Stimulated activated effector memory CD8-positive, alpha-beta T cell treated with anti-CD3 and anti-CD28 coated beads, Interleukin-12 subunit alpha, Interleukin-12 subunit beta, amount 100 ng/mL, for 72 hours (primary cell): ENCODE results near the gene ZBTB32.
"Not testable (repeated sequence)": the region's sequence is repeated elsewhere in the genome, so short reads cannot be mapped to it uniquely, and the experiment has no call there.

Experiments used
- ATAC-seq: fragments of 150-1000 bp; cut with Tn5 transposase; 2 replicates; pipeline ENCODE4 v1.10.0; 2021
- DNase-seq, 2 donors: peaks; one replicate each; pipeline ENCODE4 v3.0.0; 2021 to 2022; ENCODE audit warnings: low spot score in 2 of 2
- H3K27ac Mint-ChIP-seq: one replicate; pipeline ENCODE4 v1.8.0; 2022; ENCODE audit warnings: mild to moderate bottlenecking, mixed read lengths
- H3K36me3 Mint-ChIP-seq: one replicate; pipeline ENCODE4 v1.8.0; 2022; ENCODE audit warnings: mild to moderate bottlenecking, mixed read lengths
- H3K4me1 Mint-ChIP-seq: one replicate; pipeline ENCODE4 v1.8.0; 2022; ENCODE audit warnings: mixed read lengths
- H3K4me3 Mint-ChIP-seq: one replicate; pipeline ENCODE4 v1.8.0; 2022; ENCODE audit warnings: mild to moderate bottlenecking, mixed read lengths
- H3K9me3 Mint-ChIP-seq: one replicate; pipeline ENCODE4 v1.8.0; 2022; ENCODE audit warnings: mixed read lengths

ZBTB32 gene

DNA sequence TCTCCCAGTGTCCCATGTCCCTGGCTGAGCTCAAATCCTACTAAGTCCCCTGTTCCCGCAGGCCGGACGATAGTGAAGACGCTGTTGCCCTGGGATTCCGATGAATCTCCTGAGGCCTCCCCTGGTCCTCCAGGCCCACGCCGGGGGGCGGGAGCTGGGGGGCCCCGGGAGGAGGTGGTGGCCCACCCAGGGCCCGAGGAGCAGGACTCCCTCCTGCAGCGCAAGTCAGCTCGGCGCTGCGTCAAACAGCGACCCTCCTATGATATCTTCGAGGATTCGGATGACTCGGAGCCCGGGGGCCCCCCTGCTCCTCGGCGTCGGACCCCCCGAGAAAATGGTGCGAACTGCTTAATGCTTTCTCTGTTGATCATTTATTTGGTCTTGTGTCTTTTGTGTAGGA is 19.3 kb downstream of the ZBTB32 start:
- Mint-ChIP-seq H3K4me3 (no peak overlapping the region), H3K27ac (peak overlapping the region; percentile 94), H3K9me3 (no peaks in the 10 kb centered on the region), H3K36me3 (peaks cover 100% of the 10 kb centered on the region), H3K4me1 (peaks cover 49% of the 10 kb centered on the region)
- DNase-seq = no peak
- no peak for ATAC-seq

- peaks cover 100% of the 10 kb centered on the region for H3K36me3 Mint-ChIP-seq
- DNase-seq, ATAC-seq, H3K4me3 Mint-ChIP-seq, H3K9me3 Mint-ChIP-seq: not testable (repeated sequence)
- H3K4me1 Mint-ChIP-seq = peaks cover 44% of the 10 kb centered on the region
- peak overlapping the region; percentile 94 for H3K27ac Mint-ChIP-seq
These were observed 19.8 kb downstream of the ZBTB32 start for GRCh38 chr19:35724132-35724531.

DNA sequence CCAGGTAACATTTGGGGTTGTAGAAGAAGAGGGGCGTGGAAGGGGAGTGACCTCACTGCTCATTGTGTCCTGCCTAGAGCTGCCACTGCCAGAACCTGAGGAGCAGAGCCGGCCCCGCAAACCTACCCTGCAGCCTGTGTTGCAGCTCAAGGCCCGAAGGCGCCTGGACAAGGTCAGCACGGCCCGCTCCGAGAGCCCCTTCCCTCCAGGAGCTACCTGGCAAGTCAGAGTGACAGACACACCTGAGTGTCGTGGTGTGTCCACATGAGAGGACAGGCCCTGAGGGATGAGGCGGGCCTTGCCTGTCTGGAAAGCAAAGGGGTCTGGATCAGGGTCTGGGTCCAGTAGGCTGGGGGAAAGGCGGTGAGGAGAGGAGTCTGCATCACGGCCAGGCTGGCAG is 20.2 kb downstream of the ZBTB32 start:
- Mint-ChIP-seq H3K9me3 (no peaks in the 10 kb centered on the region), H3K27ac (peak overlapping the region; percentile 94), H3K4me1 (peaks cover 40% of the 10 kb centered on the region), H3K4me3 (no peak overlapping the region), H3K36me3 (peaks cover 100% of the 10 kb centered on the region)
- ATAC-seq (no peak), DNase-seq (no peak)

DNA sequence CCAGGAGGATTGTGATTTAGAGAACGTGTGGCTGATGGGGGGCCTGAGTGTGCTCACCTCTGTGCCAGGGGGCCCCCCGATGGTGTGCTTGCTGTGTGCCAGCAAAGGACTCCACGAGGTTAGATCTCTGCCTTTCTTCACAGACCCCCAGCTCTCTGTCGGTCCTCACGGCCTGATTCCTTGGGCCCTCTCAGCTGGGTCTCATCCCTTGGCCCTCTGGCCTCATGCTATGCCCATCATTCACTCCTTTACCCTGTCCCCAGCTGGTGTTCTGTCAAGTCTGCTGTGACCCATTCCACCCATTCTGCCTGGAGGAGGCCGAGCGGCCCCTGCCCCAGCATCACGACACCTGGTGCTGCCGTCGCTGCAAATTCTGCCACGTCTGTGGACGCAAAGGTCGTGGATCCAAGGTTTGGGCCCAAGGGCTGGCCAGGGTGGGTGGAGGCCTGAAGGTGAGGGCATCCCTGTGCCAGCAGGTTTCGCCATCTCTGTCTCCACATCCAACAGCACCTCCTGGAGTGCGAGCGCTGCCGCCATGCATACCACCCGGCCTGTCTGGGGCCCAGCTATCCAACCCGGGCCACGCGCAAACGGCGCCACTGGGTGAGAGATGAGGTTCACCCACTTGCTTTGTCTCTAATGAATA is 21.0 kb downstream of the ZBTB32 start:
- Mint-ChIP-seq H3K9me3 (no peaks in the 10 kb centered on the region), H3K4me3 (no peak overlapping the region), H3K27ac (peak overlapping the region; percentile 84), H3K4me1 (peaks cover 34% of the 10 kb centered on the region), H3K36me3 (peaks cover 100% of the 10 kb centered on the region)
- DNase-seq (no peak), ATAC-seq (no peak)

- no peak overlapping the region for H3K4me3 Mint-ChIP-seq
- DNase-seq = no peak
- H3K9me3 Mint-ChIP-seq = no peaks in the 10 kb centered on the region
- H3K4me1 Mint-ChIP-seq = peaks cover 21% of the 10 kb centered on the region
- ATAC-seq = no peak
- peaks cover 100% of the 10 kb centered on the region for H3K36me3 Mint-ChIP-seq
- peak overlapping the region; percentile 82 for H3K27ac Mint-ChIP-seq
These were observed 22.9 kb downstream of the ZBTB32 start for GRCh38 chr19:35727053-35727955.

DNA sequence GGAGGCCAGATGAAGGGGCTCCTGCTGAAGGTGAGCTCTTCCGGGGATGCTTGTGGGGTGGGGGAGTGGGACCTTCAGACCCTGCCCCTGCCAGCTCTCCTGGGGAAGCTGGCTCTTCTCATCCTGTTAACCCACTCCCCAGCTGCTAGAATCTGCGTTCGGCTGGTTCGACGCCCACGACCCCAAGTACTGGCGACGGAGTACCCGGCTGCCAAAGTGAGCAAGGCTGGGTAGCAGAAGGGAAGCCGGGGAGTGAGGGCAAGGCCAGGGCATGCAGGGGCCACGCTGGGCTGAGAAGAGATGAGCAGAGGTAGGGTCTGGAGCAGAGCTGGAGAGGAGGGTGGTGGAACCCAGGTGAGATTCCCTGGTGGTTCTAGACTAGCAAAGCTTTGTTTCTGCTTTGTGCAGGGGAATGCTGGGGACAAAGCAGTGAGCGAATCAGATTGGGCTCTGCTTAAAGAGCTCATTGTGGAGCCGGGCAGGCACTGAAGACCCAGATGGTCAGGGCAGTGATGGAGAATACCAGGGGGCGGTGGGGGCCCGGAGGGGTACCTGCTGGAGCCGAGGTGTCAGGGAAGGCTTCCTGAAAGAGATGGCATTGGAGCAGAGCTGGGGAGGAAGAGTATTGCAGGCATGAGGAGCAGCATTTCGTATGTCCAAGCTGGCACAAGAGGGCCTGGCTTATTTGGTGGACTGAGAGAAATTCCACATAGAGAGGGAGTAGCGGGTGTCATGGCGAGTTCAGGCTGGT is 23.8 kb downstream of the ZBTB32 start:
- no peak overlapping the region for H3K4me3 Mint-ChIP-seq
- peaks cover 16% of the 10 kb centered on the region for H3K4me1 Mint-ChIP-seq
- no peak for ATAC-seq
- H3K27ac Mint-ChIP-seq = peak overlapping the region; percentile 82
- no peak for DNase-seq
- peaks cover 100% of the 10 kb centered on the region for H3K36me3 Mint-ChIP-seq
- no peaks in the 10 kb centered on the region for H3K9me3 Mint-ChIP-seq

- DNase-seq (no peak), ATAC-seq (no peak)
- no peak overlapping the region for H3K4me3 Mint-ChIP-seq
- H3K36me3 Mint-ChIP-seq = peaks cover 100% of the 10 kb centered on the region
- no peak overlapping the region for H3K27ac Mint-ChIP-seq
- H3K9me3 Mint-ChIP-seq = no peaks in the 10 kb centered on the region
- peaks cover 20% of the 10 kb centered on the region for H3K4me1 Mint-ChIP-seq
These were observed 24.7 kb downstream of the ZBTB32 start for GRCh38 chr19:35729021-35729420.

DNA sequence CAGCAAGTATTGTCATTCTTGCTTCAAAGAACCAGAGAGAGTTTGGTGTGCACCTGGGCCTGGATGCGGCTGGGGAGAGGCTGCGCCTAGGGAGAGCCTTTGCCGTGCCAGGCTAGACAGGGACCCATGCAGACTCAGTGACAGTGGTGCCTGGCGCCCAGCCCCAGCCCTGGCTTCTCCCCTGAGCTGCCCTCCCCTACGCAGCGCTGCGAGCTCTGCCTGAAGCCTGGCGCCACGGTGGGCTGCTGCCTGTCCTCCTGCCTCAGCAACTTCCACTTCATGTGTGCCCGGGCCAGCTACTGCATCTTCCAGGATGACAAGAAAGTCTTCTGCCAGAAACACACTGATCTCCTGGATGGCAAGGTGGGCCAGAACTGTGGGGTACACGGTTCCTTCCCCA is 25.4 kb downstream of the ZBTB32 start:
- Mint-ChIP-seq H3K4me3 (no peak overlapping the region), H3K27ac (peak overlapping the region; percentile 20), H3K9me3 (no peaks in the 10 kb centered on the region), H3K4me1 (peaks cover 28% of the 10 kb centered on the region), H3K36me3 (peaks cover 100% of the 10 kb centered on the region)
- DNase-seq = no peak
- no peak for ATAC-seq

GRCh38 chr19:35730326-35730725 is 26.0 kb downstream of the ZBTB32 start:
- Mint-ChIP-seq H3K27ac (no peak overlapping the region), H3K9me3 (no peaks in the 10 kb centered on the region), H3K4me1 (peaks cover 32% of the 10 kb centered on the region), H3K4me3 (no peak overlapping the region), H3K36me3 (peaks cover 100% of the 10 kb centered on the region)
- no peak for DNase-seq
- no peak for ATAC-seq

DNA sequence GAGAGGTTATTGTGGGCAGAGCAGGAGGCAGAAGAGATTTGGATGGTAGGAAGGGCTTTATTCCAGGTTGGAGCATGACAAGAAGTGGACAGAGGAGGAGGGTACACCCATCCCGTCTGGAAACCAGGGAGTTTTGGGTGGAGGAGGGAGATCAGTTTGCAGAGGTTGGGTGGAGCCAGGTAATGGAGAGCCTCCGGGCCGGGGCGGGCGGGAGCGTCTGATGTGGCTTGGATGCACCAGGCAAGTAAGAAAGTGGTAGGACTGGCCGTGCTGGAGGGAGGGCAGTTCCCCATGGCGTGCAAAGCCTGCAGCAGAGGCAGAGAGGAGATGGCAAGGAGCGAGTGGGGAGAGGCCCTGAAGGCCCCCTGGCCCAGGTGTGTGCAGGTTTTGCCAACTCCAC is 27.0 kb downstream of the ZBTB32 start:
- ATAC-seq (no peak), DNase-seq (no peak)
- H3K4me3 Mint-ChIP-seq = no peak overlapping the region
- H3K27ac Mint-ChIP-seq = peak overlapping the region; percentile 64
- H3K9me3 Mint-ChIP-seq = no peaks in the 10 kb centered on the region
- H3K36me3 Mint-ChIP-seq = peaks cover 100% of the 10 kb centered on the region
- H3K4me1 Mint-ChIP-seq = peaks cover 31% of the 10 kb centered on the region

DNA sequence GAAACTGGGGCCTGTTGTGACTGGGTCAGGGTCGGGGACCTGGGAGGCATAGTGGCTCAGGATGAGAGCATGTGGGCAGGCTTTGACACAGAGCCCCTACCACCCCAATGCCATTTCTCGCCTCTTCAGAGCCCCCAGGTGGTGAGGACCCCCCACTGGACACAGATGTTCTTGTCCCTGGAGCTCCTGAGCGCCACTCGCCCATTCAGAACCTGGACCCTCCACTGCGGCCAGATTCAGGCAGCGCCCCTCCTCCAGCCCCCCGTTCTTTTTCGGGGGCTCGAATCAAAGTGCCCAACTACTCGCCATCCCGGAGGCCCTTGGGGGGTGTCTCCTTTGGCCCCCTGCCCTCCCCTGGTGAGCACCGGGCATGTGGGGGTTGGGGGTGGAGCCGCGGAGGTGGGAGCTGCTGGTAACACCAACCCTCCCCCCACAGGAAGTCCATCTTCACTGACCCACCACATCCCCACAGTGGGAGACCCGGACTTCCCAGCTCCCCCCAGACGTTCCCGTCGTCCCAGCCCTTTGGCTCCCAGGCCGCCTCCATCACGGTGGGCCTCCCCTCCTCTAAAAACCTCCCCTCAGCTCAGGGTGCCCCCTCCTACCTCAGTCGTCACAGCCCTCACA is 27.5 kb downstream of the ZBTB32 start:
- Mint-ChIP-seq H3K27ac (peak overlapping the region; percentile 29), H3K4me1 (peaks cover 36% of the 10 kb centered on the region), H3K4me3 (no peak overlapping the region), H3K36me3 (peaks cover 100% of the 10 kb centered on the region), H3K9me3 (no peaks in the 10 kb centered on the region)
- DNase-seq (no peak), ATAC-seq (no peak)

- Mint-ChIP-seq H3K36me3 (peaks cover 100% of the 10 kb centered on the region), H3K4me3 (no peak overlapping the region), H3K27ac (peak overlapping the region; percentile 29), H3K9me3 (no peaks in the 10 kb centered on the region), H3K4me1 (peaks cover 41% of the 10 kb centered on the region)
- DNase-seq = no peak
- ATAC-seq = no peak
These were observed 28.3 kb downstream of the ZBTB32 start for GRCh38 chr19:35732540-35733179.

GRCh38 chr19:35733180-35734125 is 29.1 kb downstream of the ZBTB32 start:
- ATAC-seq (no peak), DNase-seq (no peak)
- no peak overlapping the region for H3K4me3 Mint-ChIP-seq
- H3K36me3 Mint-ChIP-seq = peaks cover 100% of the 10 kb centered on the region
- no peaks in the 10 kb centered on the region for H3K9me3 Mint-ChIP-seq
- peaks cover 43% of the 10 kb centered on the region for H3K4me1 Mint-ChIP-seq
- peak overlapping the region; percentile 81 for H3K27ac Mint-ChIP-seq

- Mint-ChIP-seq H3K4me3 (no peak overlapping the region), H3K4me1 (peaks cover 51% of the 10 kb centered on the region), H3K36me3 (peaks cover 100% of the 10 kb centered on the region), H3K27ac (peak overlapping the region; percentile 81), H3K9me3 (no peaks in the 10 kb centered on the region)
- ATAC-seq (no peak), DNase-seq (no peak)
These were observed 29.9 kb downstream of the ZBTB32 start for GRCh38 chr19:35734273-35734672.
